GM23338 (cell line): ENCODE results near the gene TTC28.

Experiments
- CTCF ChIP-seq, 2 experiments: fragments of 200-600 bp in 1 of 2; sonication (generic) in 1 of 2; conservative IDR thresholded peaks; 2 replicates each; pipeline versions ENCODE4 v1.5.1 to v1.6.1; 2016 to 2017; ENCODE audit warnings: antibody characterized with exemption in 2 of 2, low read depth in 2 of 2, mild to moderate bottlenecking in 2 of 2, moderate library complexity in 1 of 2
- POLR2AphosphoS5 ChIP-seq: IDR thresholded peaks from 2 replicates; pipeline ENCODE4 v1.6.1; 2016; ENCODE audit warnings: antibody characterized with exemption, low read depth

- TF ChIP-seq POLR2AphosphoS5 (no peak), CTCF (conservative IDR thresholded peaks at IDR 0.05; ENCODE audit: low read depth in 2 of 2) (no peak)
Observed at GRCh38 chr22:28029956-28030355, 649.7 kb downstream of the TTC28 start.
